HepG2 (cell line): ENCODE measurements around the gene SYNGAP1. TPM values are rescaled to one million over a fixed set of nuclear protein-coding genes. Genes with fewer than 3 reads are reported as not detected.

Experiments used
- ATAC-seq: fragments of 200-7000 bp; cut with Tn5 transposase; 3 replicates; pipeline ENCODE4 v1.9.1; 2020; ENCODE audit warnings: mild to moderate bottlenecking, moderate library complexity
- BruUV-seq: library from RNA; stranded (reverse); fragments of 400-500 nt; replicated peaks from 2 replicates; lab custom pipeline; 2021; lab: Mats Ljungman, UMichigan
- CTCF ChIA-PET: fragments of 300-600 bp; formaldehyde crosslinking; extraction: SDS; loops from one replicate; lab custom pipeline; 2021; ENCODE audit warnings: low total read pairs, inconsistent platforms, low intra/inter-chr PET ratio; lab: Yijun Ruan, JAX
- POLR2A ChIA-PET: fragments of 350-600 bp; sonication (Branson Sonifier 250); formaldehyde crosslinking; loops from one replicate; lab custom pipeline; 2020; ENCODE audit warnings: antibody characterized with exemption, inconsistent platforms; lab: Yijun Ruan, JAX
- DNase-seq: peaks from one replicate; pipeline ENCODE4 v3.0.0-alpha.2; 2015; ENCODE audit warnings: low spot score
- FAIRE-seq: peaks from 3 replicates; lab custom pipeline; 2011; peaks lifted over from hg19 to GRCh38; lab: Jason Lieb, UNC
- H2AFZ ChIP-seq: one replicate; pipeline ENCODE4 v1.6.1; 2011; ENCODE audit warnings: low read length, inconsistent platforms
- H3K27ac ChIP-seq: fragments of 300-600 bp; 3 replicates; pipeline ENCODE4 v1.8.0; 2011; ENCODE audit warnings: mixed run types, mild to moderate bottlenecking, mixed read lengths, low read length, inconsistent platforms; ENCODE audit not compliant: insufficient read depth; ENCODE audit errors: extremely low read length
- H3K27me3 ChIP-seq, 2 experiments: fragments of 200-600 bp in 1 of 2; 2 replicates in 1 of 2; 3 replicates in 1 of 2; pipeline versions ENCODE4 v1.6.0 to v1.8.0; 2011; ENCODE audit warnings: low read length in 2 of 2, mild to moderate bottlenecking in 2 of 2, moderate library complexity in 2 of 2, inconsistent platforms in 1 of 2; ENCODE audit not compliant: insufficient read depth in 2 of 2, control insufficient read depth in 1 of 2
- H3K36me3 ChIP-seq, 2 experiments: fragments of 200-600 bp in 1 of 2; replicated peaks in 1 of 2; 2 replicates in 1 of 2; 3 replicates in 1 of 2; pipeline versions ENCODE4 v1.5.1 to v1.8.0; 2011; ENCODE audit warnings: low read length in 2 of 2, inconsistent platforms in 1 of 2; ENCODE audit not compliant: insufficient read depth in 2 of 2, control insufficient read depth in 1 of 2
- H3K4me1 ChIP-seq: 2 replicates; pipeline ENCODE4 v1.5.1; 2012; ENCODE audit warnings: low read length, inconsistent platforms; ENCODE audit not compliant: insufficient read depth
- H3K4me2 ChIP-seq: 2 replicates; pipeline ENCODE4 v1.6.0; 2011; ENCODE audit warnings: low read depth, low read length, inconsistent platforms
- H3K4me3 ChIP-seq, 3 experiments: fragments of 200-600 bp in 1 of 3; sonication (generic), shearing (Covaris generic) in 1 of 3; replicated peaks in 1 of 3; 2 replicates each; pipeline ENCODE4 v1.5.1; 2011 to 2016; ENCODE audit warnings: low read length in 3 of 3, inconsistent platforms in 2 of 3, low read depth in 2 of 3, mild to moderate bottlenecking in 2 of 3, control low read depth in 1 of 3, mixed read lengths in 1 of 3; ENCODE audit not compliant: insufficient read depth in 1 of 3
- H3K79me2 ChIP-seq: one replicate; pipeline ENCODE4 v1.6.1; 2011; ENCODE audit warnings: low read length, inconsistent platforms; ENCODE audit not compliant: insufficient read depth
- H3K9ac ChIP-seq: 2 replicates; pipeline ENCODE4 v1.6.0; 2011; ENCODE audit warnings: mild to moderate bottlenecking, low read depth, low read length, inconsistent platforms; ENCODE audit not compliant: insufficient read depth
- H3K9me3 ChIP-seq: 2 replicates; pipeline ENCODE4 v1.5.1; 2012; ENCODE audit warnings: mild to moderate bottlenecking, low read length
- H4K20me1 ChIP-seq: 2 replicates; pipeline ENCODE4 v1.6.0; 2011; ENCODE audit warnings: inconsistent platforms, mild to moderate bottlenecking, low read length, moderate library complexity; ENCODE audit not compliant: insufficient read depth
- ARNT ChIP-seq: fragments of 450-650 bp; IDR thresholded peaks from 2 replicates; pipeline ENCODE4 v1.6.1; 2017
- ATM ChIP-seq: fragments of 450-650 bp; IDR thresholded peaks from 2 replicates; pipeline ENCODE4 v1.7.1; 2017; ENCODE audit warnings: mild to moderate bottlenecking, borderline replicate concordance
- EP300 ChIP-seq, 3 experiments: sonication (generic) in 1 of 3; formaldehyde crosslinking in 1 of 3; IDR thresholded peaks; 2 replicates each; pipeline versions ENCODE4 v1.5.1 to v1.6.1; 2011 to 2020; ENCODE audit warnings: low read depth in 2 of 3, low read length in 2 of 3, borderline replicate concordance in 1 of 3, improper control_type of control experiment in 1 of 3, mild to moderate bottlenecking in 1 of 3, missing genetic modification reagents in 1 of 3, moderate library complexity in 1 of 3
- IRF9 ChIP-seq: sonication (generic); formaldehyde crosslinking; IDR thresholded peaks from 2 replicates; pipeline ENCODE4 v1.8.0; 2022; ENCODE audit warnings: missing genetic modification reagents, mild to moderate bottlenecking, borderline replicate concordance
- MATR3 ChIP-seq: sonication (generic); formaldehyde crosslinking; IDR thresholded peaks from 2 replicates; pipeline ENCODE4 v1.4.0; 2020; ENCODE audit warnings: missing genetic modification reagents
- TOPORS ChIP-seq: sonication (generic); formaldehyde crosslinking; IDR thresholded peaks from 2 replicates; pipeline ENCODE4 v1.8.0; 2023; ENCODE audit warnings: mild to moderate bottlenecking, missing genetic modification reagents
- ZBTB40 ChIP-seq, 2 experiments: fragments of 450-650 bp in 1 of 2; sonication (generic) in 1 of 2; formaldehyde crosslinking in 1 of 2; IDR thresholded peaks; 2 replicates each; pipeline versions ENCODE4 v1.6.1 to v1.8.0; 2016 to 2022; ENCODE audit warnings: antibody characterized with exemption in 1 of 2, mild to moderate bottlenecking in 1 of 2, missing genetic modification reagents in 1 of 2
- ZNF136 ChIP-seq: sonication (generic); formaldehyde crosslinking; IDR thresholded peaks from 2 replicates; pipeline ENCODE4 v1.8.1; 2022; ENCODE audit warnings: low read depth, mild to moderate bottlenecking, moderate library complexity, missing genetic modification reagents
- ZNF280D ChIP-seq: sonication (generic); formaldehyde crosslinking; IDR thresholded peaks from 2 replicates; pipeline ENCODE4 v1.5.1; 2020; ENCODE audit warnings: mild to moderate bottlenecking, missing genetic modification reagents
- WGBS: methylation state at CpG from one replicate; pipeline ENCODE4 v1.1.6; 2017; ENCODE audit warnings: low lambda C conversion rate; 5-methylcytosine and 5-hydroxymethylcytosine counted together
- in situ Hi-C: cut with HindIII; loops from 2 replicates; pipeline ENCODE4 v1.10.0; 2017; ENCODE audit warnings: low pct_unique_long_range_greater_than_20kb; ENCODE audit not compliant: extremely low pct_ligation_motif_present
- intact Hi-C: fragments of 100-400 bp; cut with micrococcal nuclease; formaldehyde crosslinking; loops from one replicate; pipeline ENCODE4 v1.10.0; 2022; ENCODE audit not compliant: unreplicated experiment
- polyA plus RNA-seq, 8 experiments: library from polyadenylated mRNA; depleted of rRNA in 3 of 8; stranded (reverse) in 7 of 8; unstranded in 1 of 8; fragments of >200 nt; fragmentation: Illumina TruSeq in 4 of 8; extraction: Trizol in 4 of 8; gene quantifications; 2 replicates each; pipeline versions ENCODE4 v1.2.1 to v1.2.3, GENCODE V29; 2011 to 2016; ENCODE audit warnings: low read depth in 4 of 8, missing spikeins in 1 of 8, mixed read lengths in 1 of 8; ENCODE audit not compliant: insufficient read depth in 1 of 8
- total RNA-seq, 5 experiments: library from RNA; depleted of rRNA; stranded (reverse); fragments of >200 nt; fragmentation: Illumina TruSeq; extraction: Trizol; gene quantifications; 2 replicates each; pipeline ENCODE4 v1.2.3, GENCODE V29; 2016; ENCODE audit warnings: low read depth in 1 of 5

Gene SYNGAP1
- total and polyA plus RNA-seq, 2 of the 13 experiments (the other 11 are each of a cell fraction or from before 2014, with no cell fraction given) = 0.75 to 1.1 TPM

GRCh38 chr6:33423777-33424176, 3.9 kb downstream of the SYNGAP1 start:
- H3K9ac ChIP-seq = no peak overlapping the region
- 67% methylated on average over 2 of the region's 2 CpGs for WGBS
- intact Hi-C loops (no loop called here), in situ Hi-C loops (loop anchor here (25.0 kb wide), 1 partner anchor 136 kb away; the partner anchor contains the start of genes B3GALT4, PFDN6, RGL2 and WDR46)
- H3K79me2 ChIP-seq = no peaks in the 10 kb centered on the region
- no TSS peak for BruUV-seq
- no peaks in the 10 kb centered on the region for H3K36me3 ChIP-seq
- H2AFZ ChIP-seq = no peak overlapping the region
- no peak for ATAC-seq
- no peak overlapping the region for H3K4me2 ChIP-seq
- ChIA-PET POLR2A (no interaction called here), CTCF (no interaction called here)
- no peaks in the 10 kb centered on the region for H4K20me1 ChIP-seq
- H3K4me3 ChIP-seq = no peak overlapping the region
- H3K27ac ChIP-seq = no peak overlapping the region
- DNase-seq = no peak
- no peaks in the 10 kb centered on the region for H3K9me3 ChIP-seq
- FAIRE-seq = no peak
- H3K27me3 ChIP-seq = peaks cover 2 to 35% of the 10 kb centered on the region in 2 experiments; a peak in 3 of 5 replicates
- peaks cover 41% of the 10 kb centered on the region for H3K4me1 ChIP-seq
- TF ChIP-seq ZNF280D (CRISPR knock-in tag) (no peak), MATR3 (no peak), ZBTB40 (IDR thresholded peaks at IDR 0.05) (no peak), ZBTB40 (CRISPR knock-in tag; IDR thresholded peaks at IDR 0.05) (no peak), ATM (no peak), IRF9 (CRISPR knock-in tag) (no peak), ARNT (no peak), TOPORS (CRISPR knock-in tag) (no peak), EP300 (IDR thresholded peaks at IDR 0.05; ENCODE audit: low read depth in 2 of 2, low read length in 2 of 2) (no peak), EP300 (CRISPR knock-in tag; IDR thresholded peaks at IDR 0.05; ENCODE audit: borderline replicate concordance) (no peak), ZNF136 (CRISPR knock-in tag) (no peak)
